ENCODE data around the gene KIF27. TPM values are rescaled to one million over a fixed set of nuclear protein-coding genes. Genes with fewer than 3 reads are reported as not detected.

Gene KIF27
- total and polyA plus RNA-seq, 10 of the 15 experiments (the other 5 are each of a cell fraction or from before 2014, with no cell fraction given), result 0.64 to 3.3 (median 1.3) TPM

DNA sequence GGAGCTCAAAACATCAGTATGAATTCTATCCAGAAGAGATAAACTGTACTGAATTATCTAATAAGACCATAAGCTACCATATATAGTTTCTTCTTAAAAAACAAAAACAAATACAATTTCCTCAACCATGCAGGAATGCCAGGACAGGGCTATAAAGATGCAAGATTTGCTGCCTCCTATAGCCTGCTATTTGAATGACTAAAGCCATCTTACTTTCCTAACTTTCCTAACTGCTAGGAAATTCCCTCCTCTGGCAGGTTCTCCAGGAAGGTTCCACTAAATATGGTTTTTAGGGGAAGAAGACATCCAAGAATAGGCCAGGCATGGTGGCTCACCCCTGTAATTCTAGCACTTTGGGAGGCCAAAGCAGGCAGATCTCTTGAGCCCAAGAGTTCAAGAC lies 15.1 kb downstream of the KIF27 start:
- TF ChIP-seq SMARCA5 (IDR thresholded peaks at IDR 0.05) (no peak), MEF2A (IDR thresholded peaks at IDR 0.05; ENCODE audit: insufficient read depth, low read depth, low read length) (no peak), NR2C2 (IDR thresholded peaks at IDR 0.05; ENCODE audit: borderline replicate concordance, control insufficient read depth, insufficient read length, low read depth) (no peak), FOXM1 (IDR thresholded peaks at IDR 0.05; ENCODE audit: low read depth, low read length) (no peak), HDGF (IDR thresholded peaks at IDR 0.05) (no peak), HCFC1 (IDR thresholded peaks at IDR 0.05; ENCODE audit: low read length) (no peak), IRF4 (IDR thresholded peaks at IDR 0.05; ENCODE audit: low read depth, low read length) (no peak), CREM (IDR thresholded peaks at IDR 0.05; ENCODE audit: low read depth) (no peak), SRF (IDR thresholded peaks at IDR 0.05; ENCODE audit: low read depth in 2 of 2, low read length in 2 of 2) (no peak), TCF7 (IDR thresholded peaks at IDR 0.05; ENCODE audit: borderline replicate concordance) (no peak)
- TF ChIP-seq, protein P1, sequence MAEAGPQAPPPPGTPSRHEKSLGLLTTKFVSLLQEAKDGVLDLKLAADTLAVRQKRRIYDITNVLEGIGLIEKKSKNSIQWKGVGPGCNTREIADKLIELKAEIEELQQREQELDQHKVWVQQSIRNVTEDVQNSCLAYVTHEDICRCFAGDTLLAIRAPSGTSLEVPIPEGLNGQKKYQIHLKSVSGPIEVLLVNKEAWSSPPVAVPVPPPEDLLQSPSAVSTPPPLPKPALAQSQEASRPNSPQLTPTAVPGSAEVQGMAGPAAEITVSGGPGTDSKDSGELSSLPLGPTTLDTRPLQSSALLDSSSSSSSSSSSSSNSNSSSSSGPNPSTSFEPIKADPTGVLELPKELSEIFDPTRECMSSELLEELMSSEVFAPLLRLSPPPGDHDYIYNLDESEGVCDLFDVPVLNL (IDR thresholded peaks at IDR 0.05; ENCODE audit: low read depth, low read length), result no peak
- TF ChIP-seq, protein P2, sequence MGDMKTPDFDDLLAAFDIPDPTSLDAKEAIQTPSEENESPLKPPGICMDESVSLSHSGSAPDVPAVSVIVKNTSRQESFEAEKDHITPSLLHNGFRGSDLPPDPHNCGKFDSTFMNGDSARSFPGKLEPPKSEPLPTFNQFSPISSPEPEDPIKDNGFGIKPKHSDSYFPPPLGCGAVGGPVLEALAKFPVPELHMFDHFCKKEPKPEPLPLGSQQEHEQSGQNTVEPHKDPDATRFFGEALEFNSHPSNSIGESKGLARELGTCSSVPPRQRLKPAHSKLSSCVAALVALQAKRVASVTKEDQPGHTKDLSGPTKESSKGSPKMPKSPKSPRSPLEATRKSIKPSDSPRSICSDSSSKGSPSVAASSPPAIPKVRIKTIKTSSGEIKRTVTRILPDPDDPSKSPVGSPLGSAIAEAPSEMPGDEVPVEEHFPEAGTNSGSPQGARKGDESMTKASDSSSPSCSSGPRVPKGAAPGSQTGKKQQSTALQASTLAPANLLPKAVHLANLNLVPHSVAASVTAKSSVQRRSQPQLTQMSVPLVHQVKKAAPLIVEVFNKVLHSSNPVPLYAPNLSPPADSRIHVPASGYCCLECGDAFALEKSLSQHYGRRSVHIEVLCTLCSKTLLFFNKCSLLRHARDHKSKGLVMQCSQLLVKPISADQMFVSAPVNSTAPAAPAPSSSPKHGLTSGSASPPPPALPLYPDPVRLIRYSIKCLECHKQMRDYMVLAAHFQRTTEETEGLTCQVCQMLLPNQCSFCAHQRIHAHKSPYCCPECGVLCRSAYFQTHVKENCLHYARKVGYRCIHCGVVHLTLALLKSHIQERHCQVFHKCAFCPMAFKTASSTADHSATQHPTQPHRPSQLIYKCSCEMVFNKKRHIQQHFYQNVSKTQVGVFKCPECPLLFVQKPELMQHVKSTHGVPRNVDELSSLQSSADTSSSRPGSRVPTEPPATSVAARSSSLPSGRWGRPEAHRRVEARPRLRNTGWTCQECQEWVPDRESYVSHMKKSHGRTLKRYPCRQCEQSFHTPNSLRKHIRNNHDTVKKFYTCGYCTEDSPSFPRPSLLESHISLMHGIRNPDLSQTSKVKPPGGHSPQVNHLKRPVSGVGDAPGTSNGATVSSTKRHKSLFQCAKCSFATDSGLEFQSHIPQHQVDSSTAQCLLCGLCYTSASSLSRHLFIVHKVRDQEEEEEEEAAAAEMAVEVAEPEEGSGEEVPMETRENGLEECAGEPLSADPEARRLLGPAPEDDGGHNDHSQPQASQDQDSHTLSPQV (IDR thresholded peaks at IDR 0.05), result no peak
- TF ChIP-seq, protein P3, sequence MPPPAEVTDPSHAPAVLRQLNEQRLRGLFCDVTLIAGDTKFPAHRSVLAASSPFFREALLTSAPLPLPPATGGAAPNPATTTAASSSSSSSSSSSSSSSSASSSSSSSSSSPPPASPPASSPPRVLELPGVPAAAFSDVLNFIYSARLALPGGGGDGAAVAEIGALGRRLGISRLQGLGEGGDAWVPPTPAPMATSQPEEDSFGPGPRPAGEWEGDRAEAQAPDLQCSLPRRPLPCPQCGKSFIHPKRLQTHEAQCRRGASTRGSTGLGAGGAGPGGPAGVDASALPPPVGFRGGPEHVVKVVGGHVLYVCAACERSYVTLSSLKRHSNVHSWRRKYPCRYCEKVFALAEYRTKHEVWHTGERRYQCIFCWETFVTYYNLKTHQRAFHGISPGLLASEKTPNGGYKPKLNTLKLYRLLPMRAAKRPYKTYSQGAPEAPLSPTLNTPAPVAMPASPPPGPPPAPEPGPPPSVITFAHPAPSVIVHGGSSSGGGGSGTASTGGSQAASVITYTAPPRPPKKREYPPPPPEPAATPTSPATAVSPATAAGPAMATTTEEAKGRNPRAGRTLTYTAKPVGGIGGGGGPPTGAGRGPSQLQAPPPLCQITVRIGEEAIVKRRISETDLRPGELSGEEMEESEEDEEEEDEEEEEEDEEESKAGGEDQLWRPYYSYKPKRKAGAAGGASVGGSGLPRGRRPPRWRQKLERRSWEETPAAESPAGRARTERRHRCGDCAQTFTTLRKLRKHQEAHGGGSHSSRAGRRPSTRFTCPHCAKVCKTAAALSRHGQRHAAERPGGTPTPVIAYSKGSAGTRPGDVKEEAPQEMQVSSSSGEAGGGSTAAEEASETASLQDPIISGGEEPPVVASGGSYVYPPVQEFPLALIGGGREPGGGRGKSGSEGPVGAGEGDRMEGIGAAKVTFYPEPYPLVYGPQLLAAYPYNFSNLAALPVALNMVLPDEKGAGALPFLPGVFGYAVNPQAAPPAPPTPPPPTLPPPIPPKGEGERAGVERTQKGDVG (CRISPR knock-in tag; IDR thresholded peaks at IDR 0.05), result no peak
- BruUV-seq (replicated peaks), result no TSS peak
- no peaks in the 10 kb centered on the region for H3K4me1 ChIP-seq (ENCODE audit: control insufficient read depth, insufficient read depth, low read length)
- H3K27ac ChIP-seq (ENCODE audit: control insufficient read depth, insufficient read depth), result no peak overlapping the region
- no peak overlapping the region for H2AFZ ChIP-seq (ENCODE audit: control insufficient read depth, low read depth, low read length)
- H3K36me3 ChIP-seq (ENCODE audit: control insufficient read depth in 2 of 2, insufficient read depth in 2 of 2, low read length in 1 of 2), result no peaks in the 10 kb centered on the region; a peak in 1 of 4 replicates
- no peaks in the 10 kb centered on the region for H3K9me3 ChIP-seq (replicated peaks; ENCODE audit: control insufficient read depth, insufficient read depth, low read length)
- ChIA-PET RAD21 (ENCODE audit: unreplicated experiment) (no interaction called here), CTCF (no interaction called here), SMC1A (ENCODE audit: uncharacterized antibody, unreplicated experiment) (interaction anchor here (0.5 kb wide), 1 partner anchor 286 kb away, joined by 3 read pairs; no protein-coding TSS in a partner anchor), POLR2A (no interaction called here)
- no peaks in the 10 kb centered on the region for H3K79me2 ChIP-seq (ENCODE audit: control insufficient read depth, insufficient read depth, low read length)
- H3K27me3 ChIP-seq (replicated peaks in 1 of 2; ENCODE audit: control insufficient read depth in 2 of 2, insufficient read depth in 2 of 2, low read length in 1 of 2), result no peaks in the 10 kb centered on the region
- no peak overlapping the region for H3K4me3 ChIP-seq
- in situ Hi-C loops (cut with MboI) (no loop called here), intact Hi-C loops (cut with micrococcal nuclease; ENCODE audit: unreplicated experiment) (loop anchor here (5.0 kb wide), 1 partner anchor 74 kb away; no protein-coding TSS in a partner anchor)
- no peak overlapping the region for H3K4me2 ChIP-seq (ENCODE audit: control insufficient read depth, insufficient read depth)
- H4K20me1 ChIP-seq (ENCODE audit: control insufficient read depth, insufficient read depth), result no peaks in the 10 kb centered on the region
- ATAC-seq (no peak), DNase-seq (ENCODE audit: low read depth, low spot score) (no peak), FAIRE-seq (no peak)
- H3K9ac ChIP-seq (ENCODE audit: control insufficient read depth, insufficient read depth, low read length), result no peak overlapping the region

Data from GM12878 (cell line).